ENCODE results near the gene UCHL5.
"Not testable (repeated sequence)": the region's sequence is repeated elsewhere in the genome, so short reads cannot be mapped to it uniquely, and the experiment has no call there.

DNA sequence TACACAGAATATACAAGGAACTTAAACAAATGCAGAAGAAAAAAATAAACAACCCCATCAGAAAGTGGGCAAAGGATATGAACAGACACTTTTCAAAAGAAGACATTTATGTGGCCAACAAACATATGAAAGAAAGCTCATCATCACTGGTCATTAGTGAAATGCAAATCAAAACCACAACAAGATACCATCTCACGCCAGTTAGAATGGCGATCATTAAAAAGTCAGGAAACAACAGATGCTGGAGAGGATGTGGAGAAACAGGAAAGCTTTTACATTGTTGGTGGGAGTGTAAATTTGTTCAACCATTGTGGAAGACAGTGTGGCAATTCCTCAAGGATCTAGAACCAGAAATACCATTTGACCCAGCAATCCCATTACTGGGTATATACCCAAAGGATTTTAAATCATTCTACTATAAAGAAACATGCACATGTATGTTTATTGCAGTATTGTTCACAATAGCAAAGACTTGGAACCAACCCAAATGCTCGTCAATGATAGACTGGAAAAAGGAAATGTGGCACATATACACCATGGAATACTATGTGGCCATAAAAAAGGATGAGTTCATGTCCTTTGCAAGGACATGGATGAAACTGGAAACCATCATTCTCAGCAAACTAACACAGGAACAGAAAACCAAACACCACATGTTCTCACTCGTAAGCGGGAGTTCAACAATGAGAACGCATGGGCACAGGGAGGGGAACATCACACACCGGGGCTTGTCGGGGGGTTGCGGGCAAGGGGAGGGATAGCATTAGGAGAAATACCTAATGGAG lies 26.3 kb downstream of the UCHL5 start:
- TF ChIP-seq, protein P1, sequence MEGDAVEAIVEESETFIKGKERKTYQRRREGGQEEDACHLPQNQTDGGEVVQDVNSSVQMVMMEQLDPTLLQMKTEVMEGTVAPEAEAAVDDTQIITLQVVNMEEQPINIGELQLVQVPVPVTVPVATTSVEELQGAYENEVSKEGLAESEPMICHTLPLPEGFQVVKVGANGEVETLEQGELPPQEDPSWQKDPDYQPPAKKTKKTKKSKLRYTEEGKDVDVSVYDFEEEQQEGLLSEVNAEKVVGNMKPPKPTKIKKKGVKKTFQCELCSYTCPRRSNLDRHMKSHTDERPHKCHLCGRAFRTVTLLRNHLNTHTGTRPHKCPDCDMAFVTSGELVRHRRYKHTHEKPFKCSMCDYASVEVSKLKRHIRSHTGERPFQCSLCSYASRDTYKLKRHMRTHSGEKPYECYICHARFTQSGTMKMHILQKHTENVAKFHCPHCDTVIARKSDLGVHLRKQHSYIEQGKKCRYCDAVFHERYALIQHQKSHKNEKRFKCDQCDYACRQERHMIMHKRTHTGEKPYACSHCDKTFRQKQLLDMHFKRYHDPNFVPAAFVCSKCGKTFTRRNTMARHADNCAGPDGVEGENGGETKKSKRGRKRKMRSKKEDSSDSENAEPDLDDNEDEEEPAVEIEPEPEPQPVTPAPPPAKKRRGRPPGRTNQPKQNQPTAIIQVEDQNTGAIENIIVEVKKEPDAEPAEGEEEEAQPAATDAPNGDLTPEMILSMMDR (IDR thresholded peaks at IDR 0.05), result not testable (repeated sequence)
- not testable (repeated sequence) for TF ChIP-seq POLR2A (IDR thresholded peaks at IDR 0.05)

Measured in suprapubic skin (tissue), 3 donors.